IMR-90 (cell line): Measurements from ENCODE around the gene VSTM5.

Experiments used
- BHLHE40 ChIP-seq: fragments of 150-350 bp; IDR thresholded peaks from 2 replicates; pipeline ENCODE4 v1.6.1; 2016; ENCODE audit warnings: mild to moderate bottlenecking, low read depth, low read length
- CEBPB ChIP-seq: IDR thresholded peaks from 2 replicates; pipeline ENCODE4 v1.6.1; 2012; ENCODE audit warnings: low read depth, low read length, improper control_type of control experiment
- CHD1 ChIP-seq: IDR thresholded peaks from 2 replicates; pipeline ENCODE4 v1.6.1; 2012; ENCODE audit warnings: low read depth, low read length, improper control_type of control experiment
- CTCF ChIP-seq: conservative IDR thresholded peaks from 2 replicates; pipeline ENCODE4 v1.5.1; 2012; ENCODE audit warnings: mild to moderate bottlenecking, low read depth, low read length, improper control_type of control experiment
- ELK1 ChIP-seq: fragments of 150-350 bp; IDR thresholded peaks from 2 replicates; pipeline ENCODE4 v1.6.1; 2016; ENCODE audit warnings: low read depth, mild to moderate bottlenecking, low read length, moderate library complexity, borderline replicate concordance
- FOS ChIP-seq: fragments of 150-350 bp; IDR thresholded peaks from 2 replicates; pipeline ENCODE4 v1.6.1; 2016; ENCODE audit warnings: low read depth, low read length
- POLR2A ChIP-seq: IDR thresholded peaks from 2 replicates; pipeline ENCODE4 v1.6.1; 2012; ENCODE audit warnings: mild to moderate bottlenecking, low read depth, low read length
- RAD21 ChIP-seq: IDR thresholded peaks from 2 replicates; pipeline ENCODE4 v1.6.1; 2012; ENCODE audit warnings: low read length, improper control_type of control experiment
- RCOR1 ChIP-seq: IDR thresholded peaks from 2 replicates; pipeline ENCODE4 v1.6.1; 2012; ENCODE audit warnings: mild to moderate bottlenecking, low read length, improper control_type of control experiment; ENCODE audit not compliant: insufficient replicate concordance
- RFX5 ChIP-seq: IDR thresholded peaks from 2 replicates; pipeline ENCODE4 v1.8.0; 2012; ENCODE audit warnings: low read depth, mild to moderate bottlenecking, low read length, moderate library complexity
- SMC3 ChIP-seq: fragments of 150-350 bp; IDR thresholded peaks from 2 replicates; pipeline ENCODE4 v1.6.1; 2016; ENCODE audit warnings: low read depth, mild to moderate bottlenecking, antibody characterized with exemption, low read length, moderate library complexity

GRCh38 chr11:93823210-93823609, 27.2 kb downstream of the VSTM5 start:
- TF ChIP-seq FOS (no peak), BHLHE40 (no peak), CTCF (no peak), RAD21 (no peak), SMC3 (no peak), POLR2A (no peak), CHD1 (no peak), RCOR1 (no peak), RFX5 (no peak), ELK1 (no peak), CEBPB (peak; percentile 72)
